Adipose tissue (tissue), 3 donors: ENCODE measurements around the gene CYFIP1. TPM values are rescaled to one million over a fixed set of nuclear protein-coding genes. Genes with fewer than 3 reads are reported as not detected.

Experiments
- H3K27ac ChIP-seq: one replicate; pipeline ENCODE4 v1.5.1; 2013; ENCODE audit warnings: low read depth, low read length
- WGBS, 3 donors: extraction: QIAGEN DNeasy Blood & Tissue Kit; methylation state at CpG; one replicate each; pipeline ENCODE4 v1.1.7; 2013; 5-methylcytosine and 5-hydroxymethylcytosine counted together
- polyA plus RNA-seq, 3 donors: library from polyadenylated mRNA; stranded (reverse); fragments of 200-250 nt; gene quantifications; one replicate each; pipeline ENCODE4 v1.2.3, GENCODE V29; 2013
- donor health status: healthy with polysubstance abuse.
- donor health status: Bipolar disorder and iron deficiency.
- donor health status: healthy.

Gene CYFIP1
- polyA plus RNA-seq, 3 donors = 26.5 to 52.9 (median 27.3) TPM

DNA sequence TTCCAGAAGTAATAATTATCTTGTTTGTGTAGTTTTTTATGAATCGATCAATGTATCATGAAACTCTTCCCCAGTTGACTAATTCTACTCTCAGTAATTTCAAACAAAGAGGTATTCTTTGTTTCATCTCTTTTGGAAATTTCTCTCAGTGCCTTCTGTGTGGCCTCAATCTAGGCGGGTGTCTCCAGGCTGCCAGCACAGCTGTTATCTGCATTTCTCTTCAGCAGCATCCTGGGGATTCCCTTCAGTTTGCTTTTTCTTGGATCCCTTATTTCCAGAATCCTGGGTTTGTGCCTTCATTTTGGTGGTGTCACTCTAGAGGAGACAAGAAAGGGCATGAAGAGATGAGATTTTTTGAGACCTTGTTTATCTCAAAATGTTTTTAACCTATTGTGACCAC lies 119.0 kb downstream of the CYFIP1 start:
- no peak overlapping the region for H3K27ac ChIP-seq
- 82 to 92% (median 84%) methylated on average over 2 of the region's 2 CpGs for whole genome bisulfite sequencing, 3 donors

- WGBS, 3 donors = 77 to 83% (median 81%) methylated on average over 1 of the region's 1 CpG
- H3K27ac ChIP-seq = no peak overlapping the region
Measured at GRCh38 chr15:22856659-22857058, 123.5 kb downstream of the CYFIP1 start.

GRCh38 chr15:22855791-22856190 lies 124.4 kb downstream of the CYFIP1 start:
- 58 to 69% (median 69%) methylated on average over 4 of the region's 4 CpGs for whole genome bisulfite sequencing, 3 donors
- no peak overlapping the region for H3K27ac ChIP-seq

DNA sequence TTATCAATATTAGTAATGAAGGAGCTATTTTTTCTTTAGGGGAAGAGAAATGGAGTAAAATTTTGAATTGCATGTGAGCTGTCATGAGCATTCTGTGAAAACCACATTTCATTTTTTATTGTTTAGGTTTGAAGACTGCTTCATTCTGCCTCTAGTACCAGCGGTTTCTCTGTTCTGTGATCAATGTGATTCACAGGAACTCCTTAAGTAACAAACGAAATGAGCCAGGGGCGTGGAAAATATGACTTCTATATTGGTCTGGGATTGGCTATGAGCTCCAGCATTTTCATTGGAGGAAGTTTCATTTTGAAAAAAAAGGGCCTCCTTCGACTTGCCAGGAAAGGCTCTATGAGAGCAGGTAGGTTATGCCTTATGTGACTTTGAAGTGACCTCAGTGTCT lies 128.7 kb downstream of the CYFIP1 start:
- 85% methylated on average over 4 of the region's 4 CpGs for WGBS, 3 donors
- H3K27ac ChIP-seq = no peak overlapping the region

DNA sequence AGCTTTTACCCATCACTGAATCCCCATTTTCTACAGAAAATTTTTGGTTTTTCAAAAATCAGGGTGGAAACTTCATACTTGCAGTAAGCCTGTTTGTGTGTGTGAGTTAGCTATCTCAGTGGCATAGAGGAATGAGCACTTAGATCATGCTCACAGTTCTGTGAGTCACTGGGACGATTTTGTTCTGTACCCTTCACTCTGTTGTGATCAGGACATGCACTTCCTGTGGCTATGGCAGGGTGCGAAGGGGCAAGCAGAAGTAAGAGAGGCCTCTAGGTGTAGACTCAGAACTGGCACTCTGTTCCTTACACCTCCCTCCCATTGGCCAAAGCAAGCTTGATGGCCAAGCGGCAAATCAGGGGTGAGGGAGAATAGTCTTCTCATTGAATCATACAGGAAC lies 130.1 kb downstream of the CYFIP1 start:
- WGBS, 3 donors = 74 to 88% (median 84%) methylated on average over 3 of the region's 3 CpGs
- H3K27ac ChIP-seq = no peak overlapping the region

GRCh38 chr15:22846073-22846472 lies 134.1 kb downstream of the CYFIP1 start:
- WGBS, 3 donors = 83 to 94% (median 92%) methylated on average over 6 of the region's 6 CpGs
- H3K27ac ChIP-seq = no peak overlapping the region

DNA sequence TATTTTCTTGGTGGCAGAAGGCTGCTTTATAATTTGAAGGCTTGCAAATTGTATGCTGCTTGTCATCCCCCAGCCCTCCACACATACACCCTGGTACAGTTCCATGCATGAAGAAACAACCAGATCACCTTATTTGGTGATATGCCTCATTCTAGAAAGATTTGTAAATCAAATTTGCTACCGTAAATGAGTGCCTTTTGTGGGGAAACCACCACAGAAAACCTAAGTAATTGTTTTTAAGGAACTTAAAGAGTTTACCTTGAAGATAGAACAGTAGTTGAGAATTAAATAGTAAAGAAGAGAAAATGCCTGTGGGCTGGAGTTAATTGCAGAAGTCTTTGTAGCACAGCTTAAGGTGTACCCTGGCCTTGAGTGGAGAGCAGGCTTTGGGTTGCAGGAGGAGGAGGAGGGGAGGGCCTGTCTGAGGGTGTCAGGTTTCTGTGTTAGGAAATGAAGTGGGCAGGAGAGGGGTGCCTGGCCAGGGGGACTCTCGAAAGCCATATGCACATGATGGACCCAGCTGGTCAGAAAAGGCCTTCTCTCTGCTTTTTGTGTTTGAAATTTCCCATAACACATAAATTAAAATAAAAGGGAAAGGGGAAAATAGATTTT lies 134.8 kb downstream of the CYFIP1 start:
- 36 to 77% (median 54%) methylated on average over 2 of the region's 2 CpGs for WGBS, 3 donors
- H3K27ac ChIP-seq = no peak overlapping the region

DNA sequence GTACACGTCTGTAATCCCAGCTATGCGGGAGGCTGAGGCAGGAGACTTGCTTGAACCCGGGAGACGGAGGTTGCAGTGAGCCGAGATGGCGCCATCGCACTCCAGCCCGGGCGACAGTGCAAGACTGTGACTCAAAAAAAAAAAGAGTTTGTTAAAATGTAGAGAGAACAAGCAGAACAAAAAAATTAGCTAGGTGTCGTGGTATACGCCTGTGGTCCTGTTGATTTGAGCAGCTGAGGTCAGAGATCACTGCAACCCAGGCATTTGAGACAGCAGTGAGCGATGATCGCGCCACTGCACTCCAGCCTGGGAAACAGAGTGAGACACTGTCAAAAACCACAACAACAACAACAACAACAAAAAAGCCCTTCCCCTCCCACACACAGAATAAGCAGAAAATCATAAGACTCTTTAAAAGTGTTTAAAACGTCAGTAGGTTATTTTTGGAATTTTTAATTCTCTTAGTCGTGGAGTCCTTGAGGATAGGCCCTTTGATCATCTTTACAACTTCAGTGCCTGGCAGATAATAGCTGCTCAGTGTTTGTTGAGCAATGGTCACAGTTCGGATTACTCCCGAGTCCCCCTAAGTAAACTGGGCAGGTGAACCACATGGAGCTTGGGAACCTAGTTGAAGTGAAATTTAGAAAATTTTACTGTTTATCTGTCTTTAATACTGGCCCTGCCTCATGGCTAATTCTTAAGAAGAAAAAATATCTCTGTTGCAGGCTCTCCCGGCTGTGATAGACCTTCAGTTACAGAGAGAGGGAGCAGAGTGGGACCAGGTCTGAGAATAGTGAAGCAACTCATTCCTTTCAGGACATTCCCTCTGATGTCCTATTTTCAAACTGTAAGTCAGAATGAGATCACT lies 135.5 kb downstream of the CYFIP1 start:
- WGBS, 3 donors = 81 to 88% (median 88%) methylated on average over 19 of the region's 19 CpGs
- H3K27ac ChIP-seq = no peak overlapping the region

GRCh38 chr15:22839046-22839695 lies 141.0 kb downstream of the CYFIP1 start:
- WGBS, 3 donors = 0 to 1% (median 1%) methylated on average over 16 of the region's 16 CpGs
- H3K27ac ChIP-seq = peak overlapping the region; percentile 91

DNA sequence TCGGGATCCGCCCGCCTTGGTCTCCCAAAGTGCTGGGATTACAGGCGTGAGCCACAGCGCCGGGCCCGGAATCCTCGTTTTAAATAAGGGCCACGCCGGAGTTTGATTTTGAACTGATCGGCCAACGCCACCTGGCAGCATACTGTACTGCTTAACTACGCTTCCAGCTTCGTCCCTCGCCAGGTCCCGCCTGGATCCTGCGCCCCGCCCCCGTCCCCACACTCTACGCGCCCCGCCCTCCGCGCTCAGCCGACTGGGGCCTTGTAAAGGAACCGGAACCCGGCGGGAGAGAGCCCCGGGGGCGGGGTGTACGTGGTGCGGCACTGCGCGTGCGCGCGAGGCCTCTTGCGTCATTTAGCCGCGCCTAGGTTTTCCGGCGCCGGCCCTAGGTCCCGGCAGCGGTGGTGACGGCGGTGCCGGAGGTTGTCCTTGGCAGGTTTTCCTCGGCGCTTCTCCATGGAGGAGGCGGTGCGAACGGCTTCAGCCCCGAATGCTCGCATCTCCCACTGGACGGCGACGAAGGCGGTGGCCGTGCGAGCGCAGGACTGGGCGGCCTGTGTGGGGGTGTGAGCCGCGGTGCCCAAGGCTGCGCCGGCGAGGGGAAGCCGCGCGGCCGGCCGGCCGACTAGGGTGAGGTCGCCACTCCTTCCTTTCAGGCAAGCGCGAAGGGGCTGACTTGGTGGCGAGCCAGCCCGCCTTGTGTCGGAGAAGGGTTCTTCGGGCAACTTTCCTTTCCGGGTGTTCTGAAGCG lies 141.7 kb downstream of the CYFIP1 start, which contains the start of gene NIPA2:
Gene NIPA2, plus strand, starts transcription at position 375 of the 751 bp plus-strand sequence. CDS start 13,066 bp downstream, outside the sequence.
- peak within 1 kb of the TSS; percentile 91 for H3K27ac ChIP-seq
- 0 to 1% (median 0%) methylated on average over 76 to 83 of the region's 83 CpGs for WGBS, 3 donors

DNA sequence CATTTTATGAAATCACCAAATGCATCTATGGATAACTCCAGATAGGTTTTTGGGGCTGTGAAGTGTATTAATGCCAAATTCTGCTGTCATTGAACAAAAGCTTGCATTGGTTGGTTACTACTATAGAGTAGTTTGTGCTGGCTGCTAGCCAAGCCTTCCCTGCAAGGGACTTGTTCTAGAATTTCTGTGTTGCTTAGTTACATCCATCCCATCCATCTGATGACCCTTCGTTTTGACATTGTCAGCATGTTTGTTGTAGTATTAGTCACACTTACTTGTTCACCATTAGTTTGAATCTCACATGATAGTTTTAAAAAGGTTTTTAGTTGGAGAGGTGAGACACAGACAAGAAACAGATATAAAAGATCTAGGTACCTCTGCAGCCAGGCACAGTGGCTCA lies 148.7 kb downstream of the CYFIP1 start:
- no peak overlapping the region for H3K27ac ChIP-seq
- WGBS, 3 donors = 79 to 82% (median 80%) methylated on average over 1 of the region's 1 CpG

GRCh38 chr15:22827125-22827524 lies 153.0 kb downstream of the CYFIP1 start:
- H3K27ac ChIP-seq = no peak overlapping the region
- whole genome bisulfite sequencing, 3 donors = 78 to 86% (median 80%) methylated on average over 1 of the region's 1 CpG

DNA sequence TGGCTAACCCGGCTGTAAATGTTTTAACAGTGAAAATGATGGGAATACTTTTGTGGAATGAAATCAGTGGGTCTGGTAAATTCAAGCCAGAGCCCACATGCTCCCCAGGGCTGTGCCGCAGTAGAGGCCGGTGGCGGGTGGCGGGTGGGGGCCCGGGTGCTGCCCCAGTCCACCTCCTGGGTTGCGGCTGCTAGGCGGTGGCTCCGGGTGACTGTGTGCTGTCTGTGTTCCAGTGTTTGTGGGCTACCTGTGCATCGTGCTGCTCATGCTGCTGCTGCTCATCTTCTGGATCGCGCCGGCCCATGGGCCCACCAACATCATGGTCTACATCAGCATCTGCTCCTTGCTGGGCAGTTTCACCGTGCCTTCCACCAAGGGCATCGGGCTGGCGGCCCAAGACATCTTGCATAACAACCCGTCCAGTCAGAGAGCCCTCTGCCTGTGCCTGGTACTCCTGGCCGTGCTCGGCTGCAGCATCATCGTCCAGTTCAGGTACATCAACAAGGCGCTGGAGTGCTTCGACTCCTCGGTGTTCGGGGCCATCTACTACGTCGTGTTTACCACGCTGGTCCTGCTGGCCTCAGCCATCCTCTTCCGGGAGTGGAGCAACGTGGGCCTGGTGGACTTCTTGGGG lies 156.6 kb downstream of the CYFIP1 start:
- H3K27ac ChIP-seq = no peak overlapping the region
- WGBS, 3 donors = 94 to 96% (median 96%) methylated on average over 29 of the region's 29 CpGs

- H3K27ac ChIP-seq = no peak overlapping the region
- 78 to 89% (median 84%) methylated on average over 2 of the region's 2 CpGs for WGBS, 3 donors
Measured at GRCh38 chr15:22819651-22820050, 160.5 kb downstream of the CYFIP1 start.

Other genes with a start within 250 kb of the CYFIP1 start
- 1 to 10 TPM; 1.3 to 4.1 (median 3.2) TPM for gene NIPA1, start 193.7 kb downstream of the CYFIP1 start, polyA plus RNA-seq
- gene NIPA2, start 141.7 kb downstream of the CYFIP1 start, polyA plus RNA-seq = 10 to 100 TPM; 13.3 to 27.5 (median 16.8) TPM
- 1 to 10 TPM; 3.7 to 7.4 (median 4.2) TPM for gene TUBGCP5, start 59.2 kb upstream of the CYFIP1 start, polyA plus RNA-seq
- not detected for gene GOLGA6L1, start 156.5 kb upstream of the CYFIP1 start, polyA plus RNA-seq